Embryonic facial prominence (tissue), 1 donor: ENCODE measurements around the gene APPL2.

Experiments used
- DNase-seq: peaks from one replicate; pipeline ENCODE4 v3.0.0-alpha.2; 2016; ENCODE audit errors: extremely low spot score

APPL2 gene

GRCh38 chr12:105235732-105236476, at the start of gene APPL2:
Gene APPL2 (minus strand): TSS chr12:105236174. CDS start chr12:105236012, 162 bp downstream.
- DNase-seq = peak; percentile 82

- DNase-seq = no peak
These were observed 49.4 kb upstream of the APPL2 start for GRCh38 chr12:105285378-105285777.

GRCh38 chr12:105281694-105282049, 45.7 kb upstream of the APPL2 start:
- DNase-seq = no peak

GRCh38 chr12:105280966-105281693, 45.2 kb upstream of the APPL2 start:
- DNase-seq = no peak

GRCh38 chr12:105279460-105280056, 43.6 kb upstream of the APPL2 start:
- no peak for DNase-seq

GRCh38 chr12:105278043-105278697, 42.2 kb upstream of the APPL2 start:
- DNase-seq = no peak

- DNase-seq = no peak
These were observed 40.2 kb upstream of the APPL2 start for GRCh38 chr12:105275997-105276733.

GRCh38 chr12:105274571-105274970, 38.6 kb upstream of the APPL2 start:
- no peak for DNase-seq

GRCh38 chr12:105273601-105274000, 37.6 kb upstream of the APPL2 start:
- no peak for DNase-seq

- DNase-seq = no peak
These were observed 36.9 kb upstream of the APPL2 start for GRCh38 chr12:105272814-105273416.

- DNase-seq = no peak
These were observed 36.2 kb upstream of the APPL2 start for GRCh38 chr12:105272152-105272551.

- DNase-seq = no peak
These were observed 35.4 kb upstream of the APPL2 start for GRCh38 chr12:105271364-105271763.

- no peak for DNase-seq
These were observed 34.8 kb upstream of the APPL2 start for GRCh38 chr12:105270671-105271255.

- no peak for DNase-seq
These were observed 31.7 kb upstream of the APPL2 start for GRCh38 chr12:105267711-105268110.

GRCh38 chr12:105264771-105265170, 28.8 kb upstream of the APPL2 start:
- no peak for DNase-seq

- no peak for DNase-seq
These were observed 26.6 kb upstream of the APPL2 start for GRCh38 chr12:105262461-105263184.

GRCh38 chr12:105261010-105261409, 25.0 kb upstream of the APPL2 start:
- no peak for DNase-seq

- DNase-seq = no peak
These were observed 23.3 kb upstream of the APPL2 start for GRCh38 chr12:105259226-105259625.

- no peak for DNase-seq
These were observed 21.4 kb upstream of the APPL2 start for GRCh38 chr12:105257321-105257728.

- no peak for DNase-seq
These were observed 20.9 kb upstream of the APPL2 start for GRCh38 chr12:105256921-105257320.
